ENCODE measurements around the gene PPP4R3A.

- TF ChIP-seq GATA2 (IDR thresholded peaks at IDR 0.05; ENCODE audit: insufficient read depth, insufficient read length, low read depth, low read length): no peak
- TF ChIP-seq CTCF (IDR thresholded peaks at IDR 0.05; ENCODE audit: extremely low read depth in 1 of 2, insufficient read depth in 1 of 2, low read depth in 1 of 2, low read length in 2 of 2): no peak
- TF ChIP-seq MYC (IDR thresholded peaks at IDR 0.05; ENCODE audit: low read depth, low read length): no peak
- no peak for TF ChIP-seq MAX (IDR thresholded peaks at IDR 0.05; ENCODE audit: insufficient read depth, insufficient read length)
- TF ChIP-seq POLR2A (IDR thresholded peaks at IDR 0.05; ENCODE audit: low read depth, low read length): no peak
- no peak for TF ChIP-seq JUN (IDR thresholded peaks at IDR 0.05; ENCODE audit: borderline replicate concordance, insufficient read depth, insufficient read length, low read depth)
These were observed 25.9 kb downstream of the PPP4R3A start for GRCh38 chr14:91484186-91484585.
